Pancreas (tissue), 10 donors: ENCODE data around the gene ARF5. TPM values are rescaled to one million over a fixed set of nuclear protein-coding genes. Genes with fewer than 3 reads are reported as not detected.

Source experiments
- ATAC-seq, 4 donors: fragments of 200-7000 bp; cut with Tn5 transposase; one replicate each; pipeline versions ENCODE4 v1.8.0 to v1.9.1; 2020; ENCODE audit warnings: mild to moderate bottlenecking in 4 of 4, moderate library complexity in 4 of 4
- DNase-seq, 6 donors: peaks; one replicate each; pipeline ENCODE4 v3.0.0-alpha.2; 2020
- FAIRE-seq: peaks from 2 replicates; lab custom pipeline; 2012; peaks lifted over from hg19 to GRCh38; lab: Jason Lieb, UNC
- H3K27ac ChIP-seq, 4 donors: fragments of 200-600 bp; sonication (generic); 1 replicate in 3 of 4; 2 replicates in 1 of 4; pipeline versions ENCODE4 v1.5.0 to v1.8.0; 2020
- H3K27me3 ChIP-seq, 4 donors: fragments of 200-600 bp; one replicate each; pipeline ENCODE4 v1.8.0; 2021
- H3K36me3 ChIP-seq, 3 donors: fragments of 200-600 bp; sonication (generic) in 1 of 3; one replicate each; pipeline versions ENCODE4 v1.5.0 to v1.8.0; 2020 to 2021
- H3K4me1 ChIP-seq, 3 donors: fragments of 200-600 bp; one replicate each; pipeline ENCODE4 v1.8.0; 2021
- H3K4me3 ChIP-seq, 4 donors: fragments of 200-600 bp; sonication (generic) in 2 of 4; one replicate each; pipeline versions ENCODE4 v1.5.0 to v1.8.0; 2020 to 2021
- H3K9me3 ChIP-seq, 4 donors: fragments of 200-600 bp; one replicate each; pipeline ENCODE4 v1.8.0; 2021
- CTCF ChIP-seq, 4 donors: fragments of 200-600 bp; sonication (generic) in 3 of 4; IDR thresholded peaks; one replicate each; pipeline versions ENCODE4 v1.5.0 to v1.8.0; 2021; ENCODE audit warnings: antibody characterized with exemption in 4 of 4
- WGBS, 2 donors: extraction: QIAGEN DNeasy Blood & Tissue Kit; methylation state at CpG; one replicate each; pipeline ENCODE4 v1.1.7; 2013; 5-methylcytosine and 5-hydroxymethylcytosine counted together
- intact Hi-C, 3 donors: fragments of 100-400 bp; cut with DNase I; formaldehyde crosslinking; loops; one replicate each; pipeline versions ENCODE4 v1.11.1 to v1.14.2; 2022
- polyA plus RNA-seq, 2 donors: library from polyadenylated mRNA; stranded (reverse); fragments of 200-250 nt; gene quantifications; one replicate each; pipeline ENCODE4 v1.2.3, GENCODE V29; 2013
- total RNA-seq, 6 donors: library from RNA; stranded (reverse); fragmentation: NEBNext Ultra II Directional in 4 of 6; extraction: Animal tissue kit (Norgen Biotek cat#: 25700) in 4 of 6; gene quantifications; one replicate each; pipeline versions ENCODE4 v1.2.1 to v1.2.4, GENCODE V29; 2021 to 2023
- donor health status: healthy with polysubstance abuse.
- donor health status: DM: no; HTN: no; CAD: no; lungs with moderate emphysema.
- donor health status: DM: no; HTN: no; CAD: no.
- donor health status: control.
- donor health status: control.
- donor health status: Bipolar disorder and iron deficiency.
- donor health status: DM: yes; HTN: yes; CAD: no.
- donor health status: DM: no; HTN: no; CAD: no.
- donor health status: DM: no; HTN: no; CAD: no.
- donor health status: DM: yes; HTN: yes; CAD: no.

ARF5 gene
- total and polyA plus RNA-seq, 8 donors, result 71.0 to 207 (median 81.8) TPM

GRCh38 chr7:127612263-127612662 is 24.1 kb downstream of the ARF5 start:
- intact Hi-C loops, result no loop called here
- Histone ChIP-seq H3K27ac (no peak overlapping the region), H3K9me3 (no peaks in the 10 kb centered on the region), H3K27me3 (no peaks in the 10 kb centered on the region), H3K4me3 (no peak overlapping the region), H3K4me1 (no peaks in the 10 kb centered on the region), H3K36me3 (no peaks in the 10 kb centered on the region)
- ATAC-seq (no peak), DNase-seq (no peak), FAIRE-seq (no peak)
- TF ChIP-seq CTCF (IDR thresholded peaks at IDR 0.05), result no peak
- 82 to 90% methylated on average over 1 of the region's 1 CpG for WGBS, 2 donors

GRCh38 chr7:127616724-127617123 is 28.5 kb downstream of the ARF5 start:
- Histone ChIP-seq H3K9me3 (no peaks in the 10 kb centered on the region), H3K27ac (no peak overlapping the region), H3K4me1 (no peaks in the 10 kb centered on the region), H3K4me3 (no peak overlapping the region), H3K27me3 (peaks cover 0 to 8% (median 0%) of the 10 kb centered on the region in 4 donors), H3K36me3 (no peaks in the 10 kb centered on the region)
- FAIRE-seq (no peak), ATAC-seq (no peak), DNase-seq (no peak)
- WGBS, 2 donors, result 79 to 85% methylated on average over 5 of the region's 5 CpGs
- intact Hi-C loops, result no loop called here
- TF ChIP-seq CTCF (IDR thresholded peaks at IDR 0.05), result no peak

- ATAC-seq (no peak), DNase-seq (no peak), FAIRE-seq (no peak)
- H3K27ac ChIP-seq, result no peak within 1 kb of the TSS
- no peaks in the 10 kb centered on the region for H3K4me1 ChIP-seq
- no peaks in the 10 kb centered on the region for H3K36me3 ChIP-seq
- H3K9me3 ChIP-seq, result no peaks in the 10 kb centered on the region
- intact Hi-C loops, result no loop called here
- peaks cover 0 to 8% (median 0%) of the 10 kb centered on the region in 4 donors for H3K27me3 ChIP-seq
- H3K4me3 ChIP-seq, result no peak within 1 kb of the TSS
- WGBS, 2 donors, result 35 to 40% methylated on average over 2 of the region's 2 CpGs
- TF ChIP-seq CTCF (IDR thresholded peaks at IDR 0.05), result no peak
These were observed 29.8 kb downstream of the ARF5 start, which contains the start of gene PAX4 for GRCh38 chr7:127618042-127618441. PAX4 (minus strand) TSS chr7:127618142; CDS start chr7:127615928, 2,214 bp downstream.

- no peak overlapping the region for H3K27ac ChIP-seq
- no peak for FAIRE-seq
- WGBS, 2 donors, result 48 to 55% methylated on average over 1 of the region's 1 CpG
- no peak for TF ChIP-seq CTCF (IDR thresholded peaks at IDR 0.05)
- no peaks in the 10 kb centered on the region for H3K4me1 ChIP-seq
- ATAC-seq, result no peak
- no peak for DNase-seq
- no peak overlapping the region for H3K4me3 ChIP-seq
- peaks cover 0 to 8% (median 0%) of the 10 kb centered on the region in 4 donors for H3K27me3 ChIP-seq
- intact Hi-C loops, result no loop called here
- no peaks in the 10 kb centered on the region for H3K36me3 ChIP-seq
- H3K9me3 ChIP-seq, result no peaks in the 10 kb centered on the region
These were observed 30.6 kb downstream of the ARF5 start for GRCh38 chr7:127618775-127619174.

GRCh38 chr7:127619681-127620405 is 31.6 kb downstream of the ARF5 start:
- ATAC-seq (peak in 3 of 4 donors; percentile 34 to 76 (median 55)), DNase-seq (no peak), FAIRE-seq (no peak)
- Histone ChIP-seq H3K36me3 (no peaks in the 10 kb centered on the region), H3K27me3 (peaks cover 0 to 8% (median 0%) of the 10 kb centered on the region in 4 donors), H3K9me3 (no peaks in the 10 kb centered on the region), H3K4me1 (no peaks in the 10 kb centered on the region), H3K4me3 (no peak overlapping the region), H3K27ac (no peak overlapping the region)
- TF ChIP-seq CTCF (IDR thresholded peaks at IDR 0.05), result no peak
- 2 to 4% methylated on average over 27 of the region's 27 CpGs for WGBS, 2 donors
- intact Hi-C loops, result no loop called here
